ENCODE results near the gene RAB11FIP4. TPM values are rescaled to one million over a fixed set of nuclear protein-coding genes. Genes with fewer than 3 reads are reported as not detected.

RAB11FIP4 gene
- total RNA-seq, 1 experiment from 2014 or later = 10.8 TPM

DNA sequence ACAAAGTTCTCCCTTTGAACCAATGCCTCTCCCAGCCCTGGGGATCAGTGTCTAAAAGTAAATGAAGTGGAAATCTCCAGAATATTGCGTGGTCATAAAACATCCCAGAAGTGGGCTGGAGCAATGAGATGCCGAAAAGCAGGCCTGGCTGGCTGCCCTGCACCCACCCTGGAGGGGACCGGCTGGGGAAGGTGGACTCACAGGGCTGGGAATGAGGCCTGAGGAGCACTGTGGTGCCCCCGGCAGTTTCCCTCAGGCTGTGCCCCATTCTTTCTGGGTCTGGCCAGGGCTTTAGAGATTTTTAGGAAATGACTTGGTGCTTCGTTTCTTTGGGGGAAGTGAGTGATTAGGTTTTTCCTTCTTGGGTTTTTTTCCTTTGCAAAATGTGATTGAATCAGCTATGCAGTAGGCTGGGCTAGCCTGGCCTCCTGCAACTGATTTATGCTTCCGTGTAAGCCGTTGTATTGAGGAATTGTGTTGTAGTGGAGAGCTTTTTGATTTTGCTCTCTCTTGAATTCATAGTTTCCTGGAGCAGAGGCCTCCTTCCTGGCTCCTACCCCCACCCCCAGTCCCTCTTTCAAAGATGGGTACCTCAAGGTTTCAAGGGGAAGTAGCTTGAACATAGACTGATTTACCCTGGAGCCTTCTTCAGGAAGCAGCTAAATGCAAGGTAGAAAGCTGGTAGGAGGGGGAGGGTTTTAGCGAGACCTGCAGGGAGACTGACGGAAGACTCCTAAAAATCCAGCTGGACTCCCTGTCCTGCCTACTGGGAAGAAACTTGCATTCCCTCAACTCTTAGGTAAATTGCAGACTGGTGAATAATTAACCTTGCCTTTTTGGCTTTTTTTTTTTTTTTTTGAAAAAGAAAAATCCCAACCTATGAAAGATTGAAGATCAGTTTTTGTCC lies 170.2 kb downstream of the RAB11FIP4 start:
- intact Hi-C loops (cut with micrococcal nuclease; ENCODE audit: unreplicated experiment) = no loop called here
- ATAC-seq = no peak
- no peaks in the 10 kb centered on the region for H3K27me3 ChIP-seq (ENCODE audit: control insufficient read depth, insufficient read depth, low read length)
- BruUV-seq (replicated peaks) = no TSS peak
- no peaks in the 10 kb centered on the region for H3K9me3 ChIP-seq (ENCODE audit: control insufficient read depth, insufficient read depth, low read depth, low read length)
- ChIA-PET POLR2A (interaction anchor here (0.6 kb wide), 1 partner anchor 271 kb away, joined by 7 read pairs; no protein-coding TSS in a partner anchor), CTCF (interaction anchor here (1.2 kb wide), 1 partner anchor 281 kb away, joined by 3 read pairs; no protein-coding TSS in a partner anchor)
- peaks cover 51% of the 10 kb centered on the region for H3K4me1 ChIP-seq (ENCODE audit: control insufficient read depth, insufficient read depth, low read length)
- TF ChIP-seq POLR2AphosphoS5 (IDR thresholded peaks at IDR 0.05; ENCODE audit: low read depth, low read length) (no peak), SIN3A (IDR thresholded peaks at IDR 0.05; ENCODE audit: borderline replicate concordance, insufficient read depth, low read depth, low read length) (no peak), TCF7L2 (IDR thresholded peaks at IDR 0.05; ENCODE audit: low read depth, low read length) (no peak)
- TF ChIP-seq, protein P1, sequence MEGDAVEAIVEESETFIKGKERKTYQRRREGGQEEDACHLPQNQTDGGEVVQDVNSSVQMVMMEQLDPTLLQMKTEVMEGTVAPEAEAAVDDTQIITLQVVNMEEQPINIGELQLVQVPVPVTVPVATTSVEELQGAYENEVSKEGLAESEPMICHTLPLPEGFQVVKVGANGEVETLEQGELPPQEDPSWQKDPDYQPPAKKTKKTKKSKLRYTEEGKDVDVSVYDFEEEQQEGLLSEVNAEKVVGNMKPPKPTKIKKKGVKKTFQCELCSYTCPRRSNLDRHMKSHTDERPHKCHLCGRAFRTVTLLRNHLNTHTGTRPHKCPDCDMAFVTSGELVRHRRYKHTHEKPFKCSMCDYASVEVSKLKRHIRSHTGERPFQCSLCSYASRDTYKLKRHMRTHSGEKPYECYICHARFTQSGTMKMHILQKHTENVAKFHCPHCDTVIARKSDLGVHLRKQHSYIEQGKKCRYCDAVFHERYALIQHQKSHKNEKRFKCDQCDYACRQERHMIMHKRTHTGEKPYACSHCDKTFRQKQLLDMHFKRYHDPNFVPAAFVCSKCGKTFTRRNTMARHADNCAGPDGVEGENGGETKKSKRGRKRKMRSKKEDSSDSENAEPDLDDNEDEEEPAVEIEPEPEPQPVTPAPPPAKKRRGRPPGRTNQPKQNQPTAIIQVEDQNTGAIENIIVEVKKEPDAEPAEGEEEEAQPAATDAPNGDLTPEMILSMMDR (IDR thresholded peaks at IDR 0.05) = no peak
- TF ChIP-seq, protein P2, sequence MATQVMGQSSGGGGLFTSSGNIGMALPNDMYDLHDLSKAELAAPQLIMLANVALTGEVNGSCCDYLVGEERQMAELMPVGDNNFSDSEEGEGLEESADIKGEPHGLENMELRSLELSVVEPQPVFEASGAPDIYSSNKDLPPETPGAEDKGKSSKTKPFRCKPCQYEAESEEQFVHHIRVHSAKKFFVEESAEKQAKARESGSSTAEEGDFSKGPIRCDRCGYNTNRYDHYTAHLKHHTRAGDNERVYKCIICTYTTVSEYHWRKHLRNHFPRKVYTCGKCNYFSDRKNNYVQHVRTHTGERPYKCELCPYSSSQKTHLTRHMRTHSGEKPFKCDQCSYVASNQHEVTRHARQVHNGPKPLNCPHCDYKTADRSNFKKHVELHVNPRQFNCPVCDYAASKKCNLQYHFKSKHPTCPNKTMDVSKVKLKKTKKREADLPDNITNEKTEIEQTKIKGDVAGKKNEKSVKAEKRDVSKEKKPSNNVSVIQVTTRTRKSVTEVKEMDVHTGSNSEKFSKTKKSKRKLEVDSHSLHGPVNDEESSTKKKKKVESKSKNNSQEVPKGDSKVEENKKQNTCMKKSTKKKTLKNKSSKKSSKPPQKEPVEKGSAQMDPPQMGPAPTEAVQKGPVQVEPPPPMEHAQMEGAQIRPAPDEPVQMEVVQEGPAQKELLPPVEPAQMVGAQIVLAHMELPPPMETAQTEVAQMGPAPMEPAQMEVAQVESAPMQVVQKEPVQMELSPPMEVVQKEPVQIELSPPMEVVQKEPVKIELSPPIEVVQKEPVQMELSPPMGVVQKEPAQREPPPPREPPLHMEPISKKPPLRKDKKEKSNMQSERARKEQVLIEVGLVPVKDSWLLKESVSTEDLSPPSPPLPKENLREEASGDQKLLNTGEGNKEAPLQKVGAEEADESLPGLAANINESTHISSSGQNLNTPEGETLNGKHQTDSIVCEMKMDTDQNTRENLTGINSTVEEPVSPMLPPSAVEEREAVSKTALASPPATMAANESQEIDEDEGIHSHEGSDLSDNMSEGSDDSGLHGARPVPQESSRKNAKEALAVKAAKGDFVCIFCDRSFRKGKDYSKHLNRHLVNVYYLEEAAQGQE (IDR thresholded peaks at IDR 0.05; ENCODE audit: insufficient read depth in 1 of 2, low read depth in 2 of 2, low read length in 1 of 2) = no peak
- in situ Hi-C loops (cut with HindIII; ENCODE audit: low pct_unique_long_range_greater_than_20kb, low sequenced_read_pairs) = no loop called here
- H3K27ac ChIP-seq (ENCODE audit: low read length) = peak overlapping the region; percentile 83
- DNase-seq (ENCODE audit: low read depth, low spot score) = no peak
- H3K4me3 ChIP-seq (ENCODE audit: low read depth in 2 of 2, low read length in 2 of 2) = peak overlapping the region; percentile 69 to 85
- H3K36me3 ChIP-seq (ENCODE audit: control insufficient read depth, insufficient read depth, low read length) = no peaks in the 10 kb centered on the region

DNA sequence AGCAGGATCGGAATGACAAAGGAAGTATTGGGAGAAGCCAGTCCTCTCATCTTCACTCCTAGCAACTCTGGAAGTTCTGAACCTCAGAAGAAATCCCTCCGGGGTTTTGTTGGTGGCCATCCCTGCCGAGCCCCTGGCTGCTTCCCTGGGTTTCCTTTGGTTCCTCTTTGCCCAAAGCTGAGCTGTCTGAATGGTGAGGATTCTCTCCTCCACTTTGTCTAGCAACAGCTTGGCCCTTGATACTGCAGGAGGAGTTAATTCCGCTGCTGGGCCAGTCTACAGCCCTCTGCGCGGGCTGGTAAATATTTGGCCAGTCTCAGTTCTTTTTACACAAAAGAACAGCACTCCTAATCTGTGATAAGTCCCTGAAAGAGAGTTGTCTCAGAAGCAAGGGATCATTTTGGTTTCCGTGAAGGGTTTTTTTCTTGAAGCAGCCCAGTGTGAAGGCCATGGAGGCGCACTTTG lies 170.9 kb downstream of the RAB11FIP4 start:
- DNase-seq (ENCODE audit: low read depth, low spot score) (no peak), ATAC-seq (no peak)
- Histone ChIP-seq H3K9me3 (ENCODE audit: control insufficient read depth, insufficient read depth, low read depth, low read length) (no peaks in the 10 kb centered on the region), H3K27me3 (ENCODE audit: control insufficient read depth, insufficient read depth, low read length) (no peaks in the 10 kb centered on the region), H3K4me1 (ENCODE audit: control insufficient read depth, insufficient read depth, low read length) (peaks cover 58% of the 10 kb centered on the region), H3K36me3 (ENCODE audit: control insufficient read depth, insufficient read depth, low read length) (no peaks in the 10 kb centered on the region), H3K27ac (ENCODE audit: low read length) (peak overlapping the region; percentile 83), H3K4me3 (ENCODE audit: low read depth in 2 of 2, low read length in 2 of 2) (peak overlapping the region; percentile 69 to 85; a peak in 3 of 4 replicates)
- no TSS peak for BruUV-seq (replicated peaks)
- intact Hi-C loops (cut with micrococcal nuclease; ENCODE audit: unreplicated experiment) (no loop called here), in situ Hi-C loops (cut with HindIII; ENCODE audit: low pct_unique_long_range_greater_than_20kb, low sequenced_read_pairs) (no loop called here)
- TF ChIP-seq, protein P2 (IDR thresholded peaks at IDR 0.05; ENCODE audit: insufficient read depth in 1 of 2, low read depth in 2 of 2, low read length in 1 of 2) = no peak
- TF ChIP-seq SIN3A (IDR thresholded peaks at IDR 0.05; ENCODE audit: borderline replicate concordance, insufficient read depth, low read depth, low read length) = no peak
- no peak for TF ChIP-seq TCF7L2 (IDR thresholded peaks at IDR 0.05; ENCODE audit: low read depth, low read length)
- TF ChIP-seq, protein P1 (IDR thresholded peaks at IDR 0.05) = no peak
- no peak for TF ChIP-seq POLR2AphosphoS5 (IDR thresholded peaks at IDR 0.05; ENCODE audit: low read depth, low read length)
- ChIA-PET POLR2A (interaction anchor here (0.6 kb wide), 1 partner anchor 270 kb away, joined by 7 read pairs; no protein-coding TSS in a partner anchor), CTCF (interaction anchor here (1.2 kb wide), 1 partner anchor 280 kb away, joined by 3 read pairs; no protein-coding TSS in a partner anchor)
